HepG2 (cell line): ENCODE measurements around the gene TSTD2.

Experiments used
- ELF1 ChIP-seq: sonication (generic); formaldehyde crosslinking; IDR thresholded peaks from 2 replicates; pipeline ENCODE4 v1.4.0; 2020; ENCODE audit warnings: missing genetic modification reagents
- RBFOX2 ChIP-seq: fragments of 200-400 bp; formaldehyde crosslinking; IDR thresholded peaks from 2 replicates; pipeline ENCODE4 v1.6.1; 2017; ENCODE audit warnings: low read depth, mild to moderate bottlenecking, low read length
- RELA ChIP-seq: sonication (generic); formaldehyde crosslinking; IDR thresholded peaks from 2 replicates; pipeline ENCODE4 v1.4.0; 2020; ENCODE audit warnings: missing genetic modification reagents
- TF ChIP-seq, protein P1 (sequence below): sonication (generic); formaldehyde crosslinking; IDR thresholded peaks from 2 replicates; pipeline ENCODE4 v1.5.1; 2020; ENCODE audit warnings: missing genetic modification reagents, mild to moderate bottlenecking, borderline replicate concordance
- TF ChIP-seq, protein P2 (sequence below): sonication (generic); formaldehyde crosslinking; IDR thresholded peaks from 2 replicates; pipeline ENCODE4 v1.8.0; 2022; ENCODE audit warnings: missing genetic modification reagents, mild to moderate bottlenecking, borderline replicate concordance
- TF ChIP-seq, protein P3 (sequence below), 2 experiments: IDR thresholded peaks; 2 replicates each; pipeline ENCODE4 v1.6.1; 2011 to 2012; ENCODE audit warnings: low read length in 2 of 2, borderline replicate concordance in 1 of 2, low read depth in 1 of 2, mild to moderate bottlenecking in 1 of 2, moderate library complexity in 1 of 2
- TF ChIP-seq, protein P4 (sequence below): sonication (generic); formaldehyde crosslinking; IDR thresholded peaks from 2 replicates; pipeline ENCODE4 v1.5.0; 2020; ENCODE audit warnings: mild to moderate bottlenecking, missing genetic modification reagents, moderate library complexity

DNA sequence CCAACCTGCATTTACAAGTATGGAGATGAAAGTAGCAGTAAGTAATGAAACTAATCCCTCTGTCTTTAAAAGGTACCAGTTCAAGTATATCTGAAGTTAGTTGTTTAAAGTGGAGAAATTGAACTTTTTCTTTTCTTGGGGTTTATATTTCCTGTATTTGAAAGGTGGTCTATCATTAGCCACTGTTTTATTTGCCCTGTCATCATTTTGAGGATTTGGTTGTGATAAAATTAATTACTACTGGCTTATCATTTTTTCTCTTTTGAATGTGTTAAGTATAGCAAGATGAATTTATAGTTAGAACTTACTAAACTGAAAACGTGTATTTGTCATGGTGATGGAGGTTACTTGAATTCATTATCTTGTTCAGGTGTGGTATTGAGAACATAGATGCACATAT, 25.5 kb upstream of the TSTD2 start:
- TF ChIP-seq ELF1 (no peak), RELA (no peak), RBFOX2 (no peak)
- TF ChIP-seq, protein P1, sequence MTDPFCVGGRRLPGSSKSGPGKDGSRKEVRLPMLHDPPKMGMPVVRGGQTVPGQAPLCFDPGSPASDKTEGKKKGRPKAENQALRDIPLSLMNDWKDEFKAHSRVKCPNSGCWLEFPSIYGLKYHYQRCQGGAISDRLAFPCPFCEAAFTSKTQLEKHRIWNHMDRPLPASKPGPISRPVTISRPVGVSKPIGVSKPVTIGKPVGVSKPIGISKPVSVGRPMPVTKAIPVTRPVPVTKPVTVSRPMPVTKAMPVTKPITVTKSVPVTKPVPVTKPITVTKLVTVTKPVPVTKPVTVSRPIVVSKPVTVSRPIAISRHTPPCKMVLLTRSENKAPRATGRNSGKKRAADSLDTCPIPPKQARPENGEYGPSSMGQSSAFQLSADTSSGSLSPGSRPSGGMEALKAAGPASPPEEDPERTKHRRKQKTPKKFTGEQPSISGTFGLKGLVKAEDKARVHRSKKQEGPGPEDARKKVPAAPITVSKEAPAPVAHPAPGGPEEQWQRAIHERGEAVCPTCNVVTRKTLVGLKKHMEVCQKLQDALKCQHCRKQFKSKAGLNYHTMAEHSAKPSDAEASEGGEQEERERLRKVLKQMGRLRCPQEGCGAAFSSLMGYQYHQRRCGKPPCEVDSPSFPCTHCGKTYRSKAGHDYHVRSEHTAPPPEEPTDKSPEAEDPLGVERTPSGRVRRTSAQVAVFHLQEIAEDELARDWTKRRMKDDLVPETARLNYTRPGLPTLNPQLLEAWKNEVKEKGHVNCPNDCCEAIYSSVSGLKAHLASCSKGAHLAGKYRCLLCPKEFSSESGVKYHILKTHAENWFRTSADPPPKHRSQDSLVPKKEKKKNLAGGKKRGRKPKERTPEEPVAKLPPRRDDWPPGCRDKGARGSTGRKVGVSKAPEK (CRISPR knock-in tag): no peak
- TF ChIP-seq, protein P2, sequence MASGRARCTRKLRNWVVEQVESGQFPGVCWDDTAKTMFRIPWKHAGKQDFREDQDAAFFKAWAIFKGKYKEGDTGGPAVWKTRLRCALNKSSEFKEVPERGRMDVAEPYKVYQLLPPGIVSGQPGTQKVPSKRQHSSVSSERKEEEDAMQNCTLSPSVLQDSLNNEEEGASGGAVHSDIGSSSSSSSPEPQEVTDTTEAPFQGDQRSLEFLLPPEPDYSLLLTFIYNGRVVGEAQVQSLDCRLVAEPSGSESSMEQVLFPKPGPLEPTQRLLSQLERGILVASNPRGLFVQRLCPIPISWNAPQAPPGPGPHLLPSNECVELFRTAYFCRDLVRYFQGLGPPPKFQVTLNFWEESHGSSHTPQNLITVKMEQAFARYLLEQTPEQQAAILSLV (CRISPR knock-in tag): no peak
- TF ChIP-seq, protein P3, sequence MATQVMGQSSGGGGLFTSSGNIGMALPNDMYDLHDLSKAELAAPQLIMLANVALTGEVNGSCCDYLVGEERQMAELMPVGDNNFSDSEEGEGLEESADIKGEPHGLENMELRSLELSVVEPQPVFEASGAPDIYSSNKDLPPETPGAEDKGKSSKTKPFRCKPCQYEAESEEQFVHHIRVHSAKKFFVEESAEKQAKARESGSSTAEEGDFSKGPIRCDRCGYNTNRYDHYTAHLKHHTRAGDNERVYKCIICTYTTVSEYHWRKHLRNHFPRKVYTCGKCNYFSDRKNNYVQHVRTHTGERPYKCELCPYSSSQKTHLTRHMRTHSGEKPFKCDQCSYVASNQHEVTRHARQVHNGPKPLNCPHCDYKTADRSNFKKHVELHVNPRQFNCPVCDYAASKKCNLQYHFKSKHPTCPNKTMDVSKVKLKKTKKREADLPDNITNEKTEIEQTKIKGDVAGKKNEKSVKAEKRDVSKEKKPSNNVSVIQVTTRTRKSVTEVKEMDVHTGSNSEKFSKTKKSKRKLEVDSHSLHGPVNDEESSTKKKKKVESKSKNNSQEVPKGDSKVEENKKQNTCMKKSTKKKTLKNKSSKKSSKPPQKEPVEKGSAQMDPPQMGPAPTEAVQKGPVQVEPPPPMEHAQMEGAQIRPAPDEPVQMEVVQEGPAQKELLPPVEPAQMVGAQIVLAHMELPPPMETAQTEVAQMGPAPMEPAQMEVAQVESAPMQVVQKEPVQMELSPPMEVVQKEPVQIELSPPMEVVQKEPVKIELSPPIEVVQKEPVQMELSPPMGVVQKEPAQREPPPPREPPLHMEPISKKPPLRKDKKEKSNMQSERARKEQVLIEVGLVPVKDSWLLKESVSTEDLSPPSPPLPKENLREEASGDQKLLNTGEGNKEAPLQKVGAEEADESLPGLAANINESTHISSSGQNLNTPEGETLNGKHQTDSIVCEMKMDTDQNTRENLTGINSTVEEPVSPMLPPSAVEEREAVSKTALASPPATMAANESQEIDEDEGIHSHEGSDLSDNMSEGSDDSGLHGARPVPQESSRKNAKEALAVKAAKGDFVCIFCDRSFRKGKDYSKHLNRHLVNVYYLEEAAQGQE (IDR thresholded peaks at IDR 0.05; ENCODE audit: borderline replicate concordance in 1 of 2, low read depth in 1 of 2, low read length in 2 of 2): no peak
- TF ChIP-seq, protein P4, sequence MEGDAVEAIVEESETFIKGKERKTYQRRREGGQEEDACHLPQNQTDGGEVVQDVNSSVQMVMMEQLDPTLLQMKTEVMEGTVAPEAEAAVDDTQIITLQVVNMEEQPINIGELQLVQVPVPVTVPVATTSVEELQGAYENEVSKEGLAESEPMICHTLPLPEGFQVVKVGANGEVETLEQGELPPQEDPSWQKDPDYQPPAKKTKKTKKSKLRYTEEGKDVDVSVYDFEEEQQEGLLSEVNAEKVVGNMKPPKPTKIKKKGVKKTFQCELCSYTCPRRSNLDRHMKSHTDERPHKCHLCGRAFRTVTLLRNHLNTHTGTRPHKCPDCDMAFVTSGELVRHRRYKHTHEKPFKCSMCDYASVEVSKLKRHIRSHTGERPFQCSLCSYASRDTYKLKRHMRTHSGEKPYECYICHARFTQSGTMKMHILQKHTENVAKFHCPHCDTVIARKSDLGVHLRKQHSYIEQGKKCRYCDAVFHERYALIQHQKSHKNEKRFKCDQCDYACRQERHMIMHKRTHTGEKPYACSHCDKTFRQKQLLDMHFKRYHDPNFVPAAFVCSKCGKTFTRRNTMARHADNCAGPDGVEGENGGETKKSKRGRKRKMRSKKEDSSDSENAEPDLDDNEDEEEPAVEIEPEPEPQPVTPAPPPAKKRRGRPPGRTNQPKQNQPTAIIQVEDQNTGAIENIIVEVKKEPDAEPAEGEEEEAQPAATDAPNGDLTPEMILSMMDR: no peak
